Ovary (tissue), 9 donors: ENCODE measurements around the gene RCN1. TPM values are rescaled to one million over a fixed set of nuclear protein-coding genes. Genes with fewer than 3 reads are reported as not detected.

ENCODE experiments used
- DNase-seq, 5 donors: peaks; one replicate each; pipeline ENCODE4 v3.0.0-alpha.2; 2019 to 2020
- H3K27ac ChIP-seq, 2 donors: fragments of 200-600 bp; one replicate each; pipeline versions ENCODE4 v1.5.1 to v1.8.0; 2019 to 2022
- H3K27me3 ChIP-seq: fragments of 200-600 bp; one replicate; pipeline ENCODE4 v1.8.0; 2022
- H3K36me3 ChIP-seq: fragments of 200-600 bp; sonication (generic); one replicate; pipeline ENCODE4 v1.5.1; 2019
- H3K4me1 ChIP-seq: one replicate; pipeline ENCODE4 v1.8.1; 2013; ENCODE audit warnings: mild to moderate bottlenecking, moderate library complexity; ENCODE audit not compliant: insufficient read depth
- H3K4me3 ChIP-seq: fragments of 200-600 bp; sonication (generic); one replicate; pipeline ENCODE4 v1.5.1; 2017
- H3K9me3 ChIP-seq, 2 donors: fragments of 200-600 bp in 1 of 2; sonication (generic) in 1 of 2; one replicate each; pipeline versions ENCODE4 v1.5.1 to v1.8.1; 2013 to 2019; ENCODE audit warnings: mild to moderate bottlenecking in 1 of 2, moderate library complexity in 1 of 2
- EP300 ChIP-seq: sonication (generic); formaldehyde crosslinking; IDR thresholded peaks from one replicate; pipeline ENCODE4 v1.6.1; 2017; ENCODE audit warnings: antibody characterized with exemption
- POLR2A ChIP-seq: fragments of 450-650 bp; IDR thresholded peaks from one replicate; pipeline ENCODE4 v1.6.1; 2017; ENCODE audit warnings: antibody characterized with exemption, mild to moderate bottlenecking, moderate library complexity
- WGBS, 3 donors: extraction: QIAGEN DNeasy Blood & Tissue Kit in 1 of 3; methylation state at CpG; one replicate each; pipeline versions ENCODE4 v1.1.5 to v1.1.7; 2013 to 2017; 5-methylcytosine and 5-hydroxymethylcytosine counted together
- intact Hi-C, 4 donors: fragments of 100-400 bp; cut with DNase I; formaldehyde crosslinking; loops; one replicate each; pipeline versions ENCODE4 v1.11.0 to v1.15.1; 2022 to 2023
- polyA plus RNA-seq, 2 donors: library from polyadenylated mRNA; stranded (reverse); fragments of 200-250 nt in 1 of 2; fragments of 350-450 nt in 1 of 2; fragmentation: Illumina TruSeq in 1 of 2; extraction: RNeasy Lipid Tissue Mini Kit (QIAGEN cat#74804) in 1 of 2; gene quantifications; one replicate each; pipeline ENCODE4 v1.2.3, GENCODE V29; 2013 to 2014
- total RNA-seq, 7 donors: library from RNA; depleted of rRNA in 2 of 7; stranded (reverse); fragments of >200 nt in 2 of 7; fragmentation: NEBNext Ultra II Directional in 3 of 7; extraction: Animal tissue kit (Norgen Biotek cat#: 25700) in 3 of 7; gene quantifications; one replicate each; pipeline versions ENCODE4 v1.1.0 to v1.2.4, GENCODE V29; 2016 to 2023
- TF ChIP-seq, protein P1 (sequence below), 3 donors: fragments of 450-650 bp in 2 of 3; fragments of 200-600 bp in 1 of 3; IDR thresholded peaks; one replicate each; pipeline versions ENCODE4 v1.5.1 to v1.8.0; 2016 to 2022; ENCODE audit warnings: antibody characterized with exemption in 3 of 3, mild to moderate bottlenecking in 1 of 3
- donor health status: DM: no; HTN: no; CAD: no; lungs with moderate emphysema.
- donor health status: DM: no; HTN: no; CAD: no.
- donor health status: Bipolar disorder and iron deficiency.
- donor health status: DM: yes; HTN: yes; CAD: no.
- donor health status: DM: no; HTN: no; CAD: no.
- donor health status: DM: yes; HTN: yes; CAD: no.

The RCN1 gene
- total and polyA plus RNA-seq, 9 donors: 49.7 to 221 (median 89.6) TPM

DNA sequence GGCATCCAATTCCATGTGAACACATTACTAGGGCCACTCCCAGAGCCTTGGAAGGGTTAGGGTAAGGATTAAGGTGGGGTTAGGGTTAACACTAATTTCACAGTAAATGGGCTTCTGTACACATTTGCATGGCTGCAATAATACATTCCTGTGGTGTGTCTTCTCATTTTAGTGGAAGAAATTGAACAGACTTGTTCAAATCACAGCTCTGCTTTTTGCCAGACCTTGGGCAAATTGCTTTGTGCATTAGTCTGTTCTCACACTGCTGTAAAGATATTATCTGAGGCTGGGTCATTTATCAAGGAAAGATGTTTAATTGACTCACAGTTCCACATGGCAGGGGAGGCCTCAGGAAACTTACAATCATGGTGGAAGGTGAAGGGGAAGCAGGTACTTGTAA, 45.4 kb upstream of the RCN1 start:
- no peaks in the 10 kb centered on the region for H3K9me3 ChIP-seq
- intact Hi-C loops: no loop called here

DNA sequence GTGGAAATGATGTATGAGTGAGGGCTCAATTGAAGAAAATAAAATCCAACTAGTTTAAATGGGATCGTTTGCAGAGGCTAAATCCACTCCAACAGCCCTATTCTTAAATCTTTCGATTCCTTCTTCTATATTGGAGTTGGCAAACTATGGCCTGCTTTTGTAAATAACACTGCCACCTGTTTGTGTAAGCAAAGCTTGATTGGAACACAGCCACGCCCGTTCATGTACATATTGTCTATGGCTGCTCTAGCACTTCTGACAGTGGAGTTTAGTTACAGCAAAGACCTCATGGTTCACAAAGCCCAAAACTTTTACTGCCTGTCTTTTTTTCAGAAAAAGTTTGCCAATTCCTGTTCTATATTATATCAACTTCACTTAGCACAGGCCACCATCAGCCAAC, 40.6 kb upstream of the RCN1 start:
- no peaks in the 10 kb centered on the region for H3K4me1 ChIP-seq
- no peak for DNase-seq
- TF ChIP-seq, protein P1, sequence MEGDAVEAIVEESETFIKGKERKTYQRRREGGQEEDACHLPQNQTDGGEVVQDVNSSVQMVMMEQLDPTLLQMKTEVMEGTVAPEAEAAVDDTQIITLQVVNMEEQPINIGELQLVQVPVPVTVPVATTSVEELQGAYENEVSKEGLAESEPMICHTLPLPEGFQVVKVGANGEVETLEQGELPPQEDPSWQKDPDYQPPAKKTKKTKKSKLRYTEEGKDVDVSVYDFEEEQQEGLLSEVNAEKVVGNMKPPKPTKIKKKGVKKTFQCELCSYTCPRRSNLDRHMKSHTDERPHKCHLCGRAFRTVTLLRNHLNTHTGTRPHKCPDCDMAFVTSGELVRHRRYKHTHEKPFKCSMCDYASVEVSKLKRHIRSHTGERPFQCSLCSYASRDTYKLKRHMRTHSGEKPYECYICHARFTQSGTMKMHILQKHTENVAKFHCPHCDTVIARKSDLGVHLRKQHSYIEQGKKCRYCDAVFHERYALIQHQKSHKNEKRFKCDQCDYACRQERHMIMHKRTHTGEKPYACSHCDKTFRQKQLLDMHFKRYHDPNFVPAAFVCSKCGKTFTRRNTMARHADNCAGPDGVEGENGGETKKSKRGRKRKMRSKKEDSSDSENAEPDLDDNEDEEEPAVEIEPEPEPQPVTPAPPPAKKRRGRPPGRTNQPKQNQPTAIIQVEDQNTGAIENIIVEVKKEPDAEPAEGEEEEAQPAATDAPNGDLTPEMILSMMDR (IDR thresholded peaks at IDR 0.05): no peak
- no peak for TF ChIP-seq POLR2A
- no peak for TF ChIP-seq EP300
- no peaks in the 10 kb centered on the region for H3K27me3 ChIP-seq
- H3K9me3 ChIP-seq: no peaks in the 10 kb centered on the region
- no peaks in the 10 kb centered on the region for H3K36me3 ChIP-seq
- WGBS, 3 donors: 84 to 90% (median 86%) methylated on average over 4 of the region's 4 CpGs
- no peak overlapping the region for H3K27ac ChIP-seq
- H3K4me3 ChIP-seq: no peak overlapping the region
- intact Hi-C loops: loop anchor here (2.0 to 10.0 kb wide), 5 partner anchors 122 to 252 kb away; no protein-coding TSS in a partner anchor

More for the DNA sequence above, 45.4 kb upstream of the RCN1 start:
- TF ChIP-seq, protein P1 (IDR thresholded peaks at IDR 0.05): no peak
- TF ChIP-seq EP300 (no peak), POLR2A (no peak)
- Histone ChIP-seq H3K27ac (no peak overlapping the region), H3K36me3 (no peaks in the 10 kb centered on the region), H3K4me1 (no peaks in the 10 kb centered on the region), H3K27me3 (no peaks in the 10 kb centered on the region), H3K4me3 (no peak overlapping the region)
- DNase-seq: no peak

DNA sequence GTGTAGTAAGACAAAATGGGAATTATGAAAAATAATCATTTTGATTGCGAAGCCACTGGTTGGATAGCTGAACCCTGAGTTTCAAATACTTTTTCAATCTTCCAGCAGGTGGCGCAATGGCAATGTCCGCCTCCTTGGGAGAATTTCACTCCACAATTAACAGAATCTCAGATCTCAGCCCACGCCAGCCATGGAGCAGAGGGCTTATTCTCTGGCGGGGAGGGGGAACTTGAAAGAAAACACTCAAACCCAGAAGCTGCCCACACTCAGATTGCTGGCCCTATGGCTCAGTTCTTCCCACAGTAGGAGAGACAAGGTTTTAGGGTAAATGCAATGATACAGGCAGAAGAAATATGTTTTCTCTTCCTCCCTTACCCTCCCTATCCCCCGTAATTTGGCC, 38.7 kb upstream of the RCN1 start:
- Histone ChIP-seq H3K4me1 (no peaks in the 10 kb centered on the region), H3K36me3 (no peaks in the 10 kb centered on the region), H3K4me3 (no peak overlapping the region), H3K27me3 (no peaks in the 10 kb centered on the region), H3K9me3 (no peaks in the 10 kb centered on the region), H3K27ac (no peak overlapping the region)
- TF ChIP-seq EP300 (no peak), POLR2A (no peak)
- TF ChIP-seq, protein P1 (IDR thresholded peaks at IDR 0.05): peak; percentile 56 to 67 (median 62)
- 10 to 16% (median 14%) methylated on average over 6 of the region's 6 CpGs for WGBS, 3 donors
- intact Hi-C loops: loop anchor here (5.0 to 10.0 kb wide), 4 partner anchors 120 to 250 kb away; no protein-coding TSS in a partner anchor
- DNase-seq: peak; percentile 32 to 59 (median 49)

DNA sequence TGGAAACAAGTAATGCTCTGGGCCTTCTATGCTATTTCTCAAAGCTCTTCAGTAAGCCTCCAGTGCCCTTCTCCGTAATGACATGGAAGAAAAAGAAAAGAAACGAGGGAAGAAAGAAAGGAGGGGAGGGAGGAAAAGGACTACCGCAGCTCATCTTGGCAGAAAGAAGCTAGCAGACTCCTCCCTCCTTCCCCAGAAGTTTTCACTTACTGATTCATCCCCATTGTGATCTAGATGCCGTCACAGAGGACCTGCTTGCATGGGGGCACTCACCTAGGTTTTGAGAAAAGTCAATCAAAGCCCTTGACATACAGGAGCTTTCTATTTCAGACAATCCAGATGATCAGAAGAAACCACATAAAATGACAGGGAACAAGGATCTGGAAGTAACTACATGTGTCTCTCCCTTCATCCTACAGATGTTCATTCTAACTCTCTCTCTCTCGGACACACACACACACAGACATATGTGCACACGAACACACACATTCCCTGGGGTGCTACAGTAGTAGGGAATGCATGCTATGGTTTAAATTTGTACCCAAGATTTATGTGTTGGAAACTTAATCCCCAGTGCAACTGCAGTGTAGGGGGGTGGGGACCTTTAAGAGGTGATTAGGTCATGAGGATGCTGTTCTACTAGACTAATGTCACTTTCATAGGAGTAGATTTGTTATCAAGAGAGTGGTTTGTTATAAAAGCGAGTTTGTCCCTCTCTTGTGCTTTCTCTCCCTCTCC, 37.6 kb upstream of the RCN1 start:
- H3K27me3 ChIP-seq: no peaks in the 10 kb centered on the region
- intact Hi-C loops: loop anchor here (5.0 to 10.0 kb wide), 4 partner anchors 119 to 249 kb away; no protein-coding TSS in a partner anchor
- no peak for TF ChIP-seq POLR2A
- TF ChIP-seq, protein P1 (IDR thresholded peaks at IDR 0.05): no peak
- TF ChIP-seq EP300: no peak
- no peaks in the 10 kb centered on the region for H3K9me3 ChIP-seq
- H3K4me1 ChIP-seq: no peaks in the 10 kb centered on the region
- no peak overlapping the region for H3K4me3 ChIP-seq
- H3K27ac ChIP-seq: no peak overlapping the region
- no peaks in the 10 kb centered on the region for H3K36me3 ChIP-seq
- WGBS, 3 donors: 71 to 83% (median 82%) methylated on average over 7 of the region's 7 CpGs
- DNase-seq: no peak
